Kidney glomerular epithelial cell (primary cell): ENCODE measurements around the gene ZNF846.
"Not testable (repeated sequence)": the region's sequence is repeated elsewhere in the genome, so short reads cannot be mapped to it uniquely, and the experiment has no call there.

Source experiments
- DNase-seq: peaks from one replicate; lab custom pipeline; 2025; lab: John Stamatoyannopoulos, UW

The ZNF846 gene

DNA sequence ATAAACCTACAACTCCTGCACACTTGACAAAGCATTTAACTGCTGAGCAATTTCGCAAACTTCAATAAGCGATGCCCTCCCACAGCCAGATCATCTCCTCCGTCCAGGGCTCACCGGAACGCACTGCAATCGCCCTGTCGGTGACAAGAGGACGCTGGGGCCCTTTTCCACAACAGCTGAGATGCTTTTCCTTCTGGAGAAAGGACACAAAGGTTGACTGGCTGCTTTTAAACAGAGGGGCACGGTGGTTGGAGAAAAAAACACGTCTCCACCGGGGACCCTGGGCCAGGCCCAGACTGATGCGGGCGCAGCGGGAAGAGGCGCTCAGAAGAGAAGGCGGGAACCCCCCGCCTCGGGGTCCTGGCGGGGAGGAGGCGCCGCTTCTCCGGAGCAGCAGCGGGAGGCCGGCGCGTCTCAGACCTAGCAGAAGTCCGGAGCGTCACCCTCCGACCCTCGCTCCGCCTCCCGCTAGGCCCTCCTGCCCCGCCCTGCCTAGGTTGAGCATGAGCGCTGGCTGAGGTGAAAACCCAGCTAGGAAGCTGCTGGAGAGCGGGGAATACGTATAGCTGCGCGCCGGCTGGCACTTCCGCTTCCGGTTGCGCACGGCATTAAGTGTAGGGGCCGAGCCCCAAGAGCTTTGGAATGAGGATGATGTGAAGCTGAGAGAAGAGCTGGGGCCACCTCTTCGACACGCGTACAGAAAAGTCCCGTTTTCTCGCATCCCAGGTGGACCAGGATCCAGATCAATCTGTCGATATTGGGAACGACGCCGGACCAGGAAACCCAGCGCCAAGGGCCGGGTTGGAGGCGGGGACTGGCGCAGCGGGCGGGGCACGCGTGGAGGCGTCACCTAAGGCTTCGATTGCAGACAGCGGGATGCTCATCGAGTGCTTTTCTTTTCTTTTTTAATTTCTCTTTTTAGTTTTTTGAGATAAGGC, at the start of gene ZNF846:
Gene ZNF846, minus strand, starts transcription at position 564 of the 938 bp plus-strand sequence. CDS start 3,788 bp downstream, outside the sequence.
- peak; percentile 91 for DNase-seq

DNA sequence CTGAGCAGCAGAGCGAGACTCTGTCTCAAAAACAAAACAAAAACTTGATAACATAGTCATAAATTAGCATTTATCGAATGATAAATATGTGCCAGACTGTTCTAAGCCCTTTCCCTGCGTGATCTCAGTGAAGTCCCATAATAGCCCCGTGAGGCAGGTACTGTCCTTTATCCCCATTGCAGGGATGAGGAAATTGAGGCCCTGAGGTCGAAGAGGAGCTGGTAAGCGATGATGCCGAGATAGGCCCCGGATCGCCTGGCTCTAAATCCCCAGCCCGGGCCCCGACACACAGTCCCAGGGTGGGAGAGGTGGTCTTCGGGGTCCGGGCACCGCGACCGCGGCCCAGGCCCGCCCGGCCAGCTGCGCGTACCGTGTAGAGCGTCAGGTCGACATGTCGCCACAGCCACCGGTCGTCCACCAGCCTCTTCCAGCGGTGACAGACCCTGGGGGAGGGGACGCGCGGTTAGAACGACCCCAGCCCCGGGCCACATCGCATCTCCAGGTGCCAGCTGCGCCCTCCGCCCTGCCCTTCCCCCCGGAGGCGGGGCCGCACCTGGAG, 49.7 kb upstream of the ZNF846 start:
- DNase-seq = no peak

DNA sequence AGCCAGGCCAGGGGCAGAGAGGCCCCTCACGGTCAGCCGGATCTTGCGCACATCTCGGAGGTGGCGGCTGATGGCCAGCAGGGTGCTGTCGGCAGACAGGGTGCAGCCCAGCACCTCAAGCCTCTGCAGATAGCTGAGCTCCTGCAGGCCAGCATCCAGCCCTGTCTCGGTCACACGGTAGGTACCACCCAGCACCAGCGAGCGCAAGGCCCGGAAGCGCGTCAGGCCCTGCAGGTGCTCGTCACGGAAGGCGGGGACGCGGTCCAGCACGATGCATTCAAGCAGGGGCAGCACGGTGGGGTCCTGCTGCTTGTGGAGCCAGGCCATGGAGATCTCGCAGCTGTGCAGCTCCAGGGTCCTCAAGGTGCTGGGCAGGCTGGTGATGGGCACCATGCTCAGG, 42.6 kb upstream of the ZNF846 start:
- no peak for DNase-seq

DNA sequence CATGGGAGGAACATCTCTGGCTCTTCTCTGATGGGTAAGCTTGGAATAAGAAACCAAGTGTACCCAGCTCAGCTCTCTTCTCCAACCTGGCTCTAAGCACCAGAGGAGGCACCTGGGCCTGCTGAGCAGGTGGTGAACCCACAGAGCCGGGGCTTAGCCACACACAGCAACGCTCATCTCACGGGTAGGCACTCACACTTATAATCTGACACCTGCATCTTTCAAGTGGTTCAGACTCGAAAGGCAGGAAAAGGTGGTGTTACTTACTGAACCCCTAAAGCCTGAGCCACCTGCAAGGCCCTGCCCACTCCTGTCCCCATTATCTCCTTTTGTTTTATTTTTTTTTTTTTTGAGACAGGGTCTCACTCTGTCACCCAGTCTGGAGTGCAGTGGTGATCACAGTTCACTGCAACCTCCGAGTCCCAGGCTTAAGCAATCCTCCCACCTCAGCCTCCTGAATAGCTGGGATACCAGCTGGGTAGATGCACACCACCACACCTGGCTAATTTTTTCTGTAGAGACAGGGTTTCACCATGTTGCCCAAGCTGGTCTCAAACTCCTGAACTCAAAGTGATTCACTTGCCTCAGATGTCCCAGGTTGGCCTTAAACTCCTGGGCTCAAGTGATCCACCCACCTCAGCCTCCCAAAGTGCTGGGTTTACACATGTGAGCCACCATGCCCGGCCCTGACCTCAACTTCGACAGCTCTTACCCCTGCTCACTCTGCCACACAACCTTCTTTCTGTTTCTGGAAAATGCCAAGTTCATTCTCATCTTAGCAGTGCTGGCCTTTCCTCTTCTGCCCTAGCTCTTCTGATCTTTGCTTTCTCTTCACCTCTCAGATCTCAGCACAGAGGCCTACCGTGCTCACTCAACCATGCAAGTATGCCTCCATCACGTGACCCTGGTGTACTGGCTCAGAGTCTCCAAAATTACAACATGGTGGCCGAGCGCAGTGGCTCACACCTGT, 40.6 kb upstream of the ZNF846 start:
- DNase-seq = no peak

DNA sequence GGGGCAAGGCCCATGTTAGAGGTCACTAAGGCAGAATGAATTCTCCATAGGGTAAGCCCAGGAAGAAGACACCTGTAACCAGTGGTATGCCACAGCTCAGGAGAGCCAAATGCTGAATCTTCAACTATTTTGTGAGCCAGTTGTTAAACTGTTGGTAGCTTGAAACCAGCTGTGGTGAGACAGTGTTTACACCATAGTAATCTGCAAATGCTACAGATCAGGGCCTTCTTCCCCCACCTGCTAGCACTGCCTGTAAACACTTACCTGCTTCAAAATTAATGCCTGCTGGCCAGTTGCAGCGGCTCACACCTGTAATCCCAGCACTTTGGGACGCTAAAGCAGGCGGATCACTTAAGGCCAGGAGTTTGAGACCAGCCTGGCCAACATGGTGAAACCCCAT, 38.3 kb upstream of the ZNF846 start:
- no peak for DNase-seq

DNA sequence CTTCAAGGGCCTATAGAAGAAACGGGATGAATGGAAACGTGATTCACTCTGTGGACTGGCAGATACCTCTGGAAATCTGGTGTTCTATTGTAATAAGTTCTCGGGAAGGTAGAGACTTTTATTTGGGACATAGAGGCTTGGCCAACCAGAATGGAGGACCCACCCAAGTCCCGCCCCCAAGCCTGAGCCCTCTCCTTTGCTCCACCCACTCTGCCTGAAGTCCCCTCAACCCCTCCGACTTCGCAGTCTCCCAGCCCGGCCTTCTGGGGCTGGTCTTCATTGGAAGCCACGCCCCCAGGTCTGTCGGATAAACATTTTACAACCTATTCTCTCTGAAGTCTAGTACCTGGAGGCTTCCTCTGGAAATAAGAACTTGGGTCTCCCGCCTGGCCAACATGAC, 33.4 kb upstream of the ZNF846 start:
- DNase-seq = no peak

DNA sequence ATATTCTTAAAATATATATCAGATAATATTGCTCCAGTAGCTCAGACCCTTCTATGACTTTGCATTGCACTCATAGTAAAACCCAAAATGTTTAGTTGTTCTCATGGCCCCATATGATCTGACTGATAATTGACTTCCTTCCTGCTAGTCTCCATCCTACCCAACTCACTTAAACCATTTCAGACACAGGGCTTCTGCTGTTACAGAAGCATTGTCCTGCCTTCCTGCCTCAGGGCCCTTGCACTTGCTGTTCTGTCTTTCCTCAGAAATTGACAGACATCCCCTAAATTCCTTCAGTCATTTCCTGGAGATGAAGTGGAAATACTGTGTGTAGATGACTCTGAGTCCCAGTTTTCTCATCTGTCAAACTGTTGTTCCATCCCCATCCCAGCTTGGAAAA, 30.6 kb upstream of the ZNF846 start:
- DNase-seq = no peak

DNA sequence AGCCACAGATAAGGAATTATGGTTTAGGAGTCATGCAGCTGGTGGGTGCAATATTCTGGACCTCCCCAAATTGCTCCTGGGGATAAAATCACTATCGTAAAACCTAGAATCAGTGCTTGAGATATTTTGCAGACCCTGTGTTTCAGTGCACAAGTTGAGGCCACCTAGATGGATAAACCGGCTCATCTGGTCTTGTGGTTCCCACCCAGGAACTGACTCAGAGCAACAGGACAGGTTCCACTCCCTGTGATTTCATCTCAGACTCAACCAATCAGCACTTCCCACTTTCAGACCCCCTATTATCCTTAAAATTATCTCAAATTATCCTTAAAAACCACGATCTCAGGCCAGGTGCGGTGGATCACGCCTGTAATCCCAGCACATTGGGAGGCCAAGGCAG, 29.3 kb upstream of the ZNF846 start:
- no peak for DNase-seq

DNA sequence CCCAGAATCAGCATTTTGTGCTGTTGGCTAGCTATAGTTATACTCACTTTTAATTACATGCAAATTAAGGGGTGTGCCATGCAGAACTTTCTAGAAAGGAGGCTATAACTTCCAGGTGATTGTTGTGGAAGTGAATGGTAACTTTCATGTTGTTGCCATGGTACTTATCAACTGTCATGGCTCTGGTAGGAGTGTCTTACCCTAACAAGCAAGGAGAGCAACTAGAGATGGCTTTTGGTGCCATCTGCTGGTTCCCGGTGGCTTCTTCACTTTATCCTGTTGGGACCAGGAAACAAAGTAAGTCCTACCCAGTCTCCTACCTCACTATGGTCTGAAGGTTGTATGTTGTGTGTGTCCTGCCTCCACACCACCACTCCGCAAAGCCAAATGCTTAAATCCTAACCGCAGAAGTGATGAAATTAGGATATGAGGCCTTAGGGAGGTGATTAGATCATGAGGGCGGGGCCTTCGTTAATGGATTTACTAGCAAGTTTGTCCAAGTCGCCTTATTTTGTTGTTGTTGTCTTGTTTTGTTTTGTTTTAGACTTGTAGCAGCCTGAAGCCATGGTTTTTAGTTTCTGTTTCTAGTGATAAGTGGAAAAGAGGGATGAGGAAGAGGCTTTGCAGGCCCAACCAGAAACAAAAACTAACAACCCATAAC, 27.7 kb upstream of the ZNF846 start:
- peak; percentile 87 for DNase-seq

DNA sequence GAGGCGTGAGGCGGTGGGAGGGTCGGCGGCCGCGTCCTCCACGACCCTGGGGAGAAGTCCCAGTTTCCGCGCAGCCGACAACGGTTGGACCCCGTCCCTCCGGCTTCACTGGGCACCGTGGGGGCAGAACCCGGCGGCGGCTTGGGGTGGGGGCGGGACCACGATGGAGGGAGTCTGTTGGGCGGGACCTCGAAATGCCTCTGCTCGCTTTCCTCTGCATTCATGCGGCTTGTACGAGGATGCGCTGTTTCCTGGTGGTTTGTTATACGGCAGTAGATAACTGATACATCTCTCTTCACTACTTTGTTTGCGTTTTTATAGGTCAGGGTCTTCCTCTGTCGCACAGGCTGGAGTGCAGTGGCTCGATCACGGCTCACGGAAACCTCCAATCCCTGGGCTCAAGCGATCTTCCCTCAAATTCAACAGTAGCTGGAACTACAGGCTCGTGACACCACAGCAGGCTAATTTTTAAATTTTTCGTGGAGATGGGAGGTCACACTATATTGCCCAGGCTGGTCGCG, 24.6 kb upstream of the ZNF846 start:
- DNase-seq = no peak

DNA sequence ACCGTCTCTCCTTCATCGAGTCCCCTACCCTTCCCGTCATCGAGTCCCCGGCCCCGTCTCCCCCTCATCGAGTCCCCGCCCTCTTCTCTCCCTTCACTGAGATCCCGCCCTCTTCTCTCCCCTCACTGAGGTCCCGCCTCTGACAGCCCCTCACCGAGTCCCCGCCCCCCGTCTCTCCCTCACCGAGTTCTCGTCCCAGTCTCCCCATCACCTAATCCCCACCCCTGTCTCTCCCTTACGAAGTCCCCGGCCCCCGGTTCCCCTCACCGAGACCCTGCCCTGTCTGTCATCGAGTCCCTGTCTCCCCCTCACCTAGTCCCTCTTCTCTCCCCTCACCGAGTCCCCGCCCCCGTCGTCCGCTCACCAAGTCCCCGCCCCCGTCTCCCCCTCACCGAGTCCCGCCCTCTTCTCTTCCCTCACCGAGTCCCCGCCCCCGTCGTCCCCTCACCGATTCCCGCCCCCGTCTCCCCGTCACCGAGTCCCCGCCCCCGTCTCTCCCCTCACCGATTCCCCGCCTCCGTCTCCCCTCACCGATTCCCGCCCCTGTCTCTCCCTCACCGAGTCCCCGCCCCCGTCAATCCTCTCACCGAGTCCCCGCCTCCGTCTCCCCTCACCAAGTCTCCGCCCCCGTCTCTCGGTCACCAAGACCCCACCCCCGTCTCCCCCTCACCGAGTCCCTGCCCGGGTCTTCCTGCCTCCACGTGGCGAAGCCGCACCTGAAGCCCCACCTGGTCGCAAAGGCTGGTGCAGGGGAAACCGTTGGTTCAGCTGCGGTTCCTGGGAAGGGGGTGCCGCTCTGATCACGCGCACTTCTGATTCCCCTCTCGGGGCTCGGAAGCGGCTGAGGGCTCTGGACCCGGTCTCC, 23.9 kb upstream of the ZNF846 start:
- peak; percentile 67 for DNase-seq

DNA sequence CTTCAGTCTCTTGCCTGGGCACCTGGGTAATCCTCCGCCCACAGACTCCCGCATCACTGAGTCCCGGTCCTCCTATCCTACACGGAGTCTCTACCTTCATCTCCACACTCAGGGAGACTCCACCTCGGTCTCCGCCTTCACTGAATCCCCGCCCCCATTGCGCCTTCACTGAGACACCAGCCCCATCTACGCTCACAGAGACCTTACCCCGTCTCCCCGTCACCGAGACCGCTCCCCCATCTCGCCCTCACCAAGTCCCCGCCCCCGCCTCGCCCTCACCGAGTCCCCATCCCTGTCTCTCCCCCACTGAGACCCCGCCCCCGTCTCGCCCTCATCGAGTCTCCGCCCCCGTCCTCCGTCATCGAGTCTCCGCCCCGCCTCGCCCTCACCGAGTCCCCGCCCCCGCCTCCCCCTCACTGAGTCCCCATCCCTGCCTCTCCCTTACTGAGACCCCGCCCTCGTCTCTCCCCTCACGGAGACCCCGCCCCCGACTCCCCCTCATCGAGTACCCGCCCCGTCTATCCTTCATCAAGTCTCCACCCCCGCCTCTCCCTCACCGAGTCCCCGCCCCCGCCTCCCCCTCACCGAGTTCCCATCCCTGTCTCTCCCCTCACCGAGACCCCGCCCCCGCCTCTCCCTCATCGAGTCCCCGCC, 23.1 kb upstream of the ZNF846 start:
- peak; percentile 86 for DNase-seq

DNA sequence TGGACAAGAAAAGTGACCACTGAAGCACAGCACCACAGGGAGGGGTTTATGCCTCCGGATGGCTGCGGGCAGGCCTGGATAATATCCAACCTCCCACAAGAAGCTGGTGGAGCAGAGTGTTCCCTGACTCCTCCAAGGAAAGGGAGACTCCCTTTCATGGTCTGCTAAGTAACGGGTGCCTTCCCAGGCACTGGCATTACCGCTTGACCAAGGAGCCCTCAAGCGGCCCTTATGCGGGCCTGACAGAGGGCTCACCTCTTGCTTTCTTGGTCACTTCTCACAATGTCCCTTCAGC, 22.5 kb upstream of the ZNF846 start:
- peak; percentile 63 for DNase-seq

DNA sequence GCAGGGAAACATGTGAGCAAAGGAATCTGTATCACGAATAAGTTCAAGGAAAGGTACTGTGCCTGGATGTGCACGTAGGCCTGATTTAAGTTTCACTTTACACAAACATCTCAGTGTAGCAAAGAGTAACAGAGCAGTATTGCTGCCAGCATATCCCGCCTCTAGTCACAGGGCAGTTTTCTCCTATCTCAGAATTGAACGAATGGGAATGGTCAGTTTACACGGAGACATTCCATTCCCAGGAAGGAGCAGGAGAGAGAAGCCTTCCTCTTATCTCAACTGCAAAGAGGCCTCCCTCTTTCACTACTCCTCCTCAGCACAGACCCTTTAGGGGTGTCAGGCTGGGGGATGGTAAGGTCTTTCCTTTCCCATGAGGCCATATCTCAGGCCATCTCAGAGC, 21.0 kb upstream of the ZNF846 start:
- peak; percentile 8 for DNase-seq

DNA sequence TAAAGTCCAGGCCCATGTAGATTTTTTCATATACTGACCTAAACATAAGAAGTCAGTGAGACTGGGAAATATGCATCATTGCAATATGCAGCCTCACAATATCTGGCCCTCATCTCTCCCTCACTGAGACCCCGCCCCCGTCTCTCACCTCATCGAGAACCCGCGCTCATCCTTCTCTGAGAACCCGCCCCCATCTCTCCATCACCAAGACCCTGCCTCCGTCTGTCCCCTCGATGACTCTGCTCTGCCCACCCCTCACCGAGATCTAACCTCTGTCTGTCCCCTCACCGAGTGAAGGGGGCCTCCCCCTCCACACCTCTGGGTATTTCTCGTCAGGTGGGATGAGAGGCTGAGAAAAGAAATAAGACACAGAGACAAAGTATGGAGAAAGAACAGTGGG, 20.5 kb upstream of the ZNF846 start:
- no peak for DNase-seq

DNA sequence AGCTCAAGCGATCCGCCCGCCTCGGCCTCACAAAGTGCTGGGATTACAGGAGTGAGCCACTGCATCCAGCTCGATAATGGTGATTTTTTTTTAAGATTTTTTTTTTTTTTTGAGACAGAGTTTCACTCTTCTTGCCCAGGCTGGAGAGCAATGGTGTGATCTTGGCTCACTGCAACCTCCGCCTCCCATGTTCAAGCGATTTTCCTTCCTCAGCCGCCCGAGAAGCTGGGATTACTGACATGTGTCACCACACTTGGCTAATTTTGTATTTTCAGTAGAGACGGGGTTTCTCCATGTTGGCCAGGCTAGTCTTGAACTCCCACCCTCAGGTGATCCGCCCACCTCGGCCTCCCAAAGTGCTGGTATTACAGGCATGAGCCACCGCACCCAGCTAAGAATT, 20.1 kb upstream of the ZNF846 start:
- not testable (repeated sequence) for DNase-seq

DNA sequence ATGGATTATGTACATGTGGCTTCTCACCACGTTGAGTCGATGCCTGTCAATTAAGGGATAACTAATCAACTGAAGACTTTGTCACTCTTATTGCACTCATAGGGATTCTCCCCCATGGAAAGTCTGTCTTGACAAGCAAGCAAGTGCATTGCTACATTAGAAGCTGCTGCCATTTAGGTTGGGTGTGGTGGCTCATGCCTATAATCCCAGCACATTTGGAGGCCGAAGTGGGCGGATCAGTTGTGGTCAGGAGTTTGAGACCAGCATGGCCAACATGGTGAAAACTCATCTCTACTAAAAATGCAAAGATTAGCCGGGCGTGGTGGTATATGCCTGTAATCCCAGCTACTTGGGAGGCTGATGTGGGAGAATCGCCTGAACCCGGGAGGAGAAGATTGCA, 18.3 kb upstream of the ZNF846 start:
- no peak for DNase-seq

DNA sequence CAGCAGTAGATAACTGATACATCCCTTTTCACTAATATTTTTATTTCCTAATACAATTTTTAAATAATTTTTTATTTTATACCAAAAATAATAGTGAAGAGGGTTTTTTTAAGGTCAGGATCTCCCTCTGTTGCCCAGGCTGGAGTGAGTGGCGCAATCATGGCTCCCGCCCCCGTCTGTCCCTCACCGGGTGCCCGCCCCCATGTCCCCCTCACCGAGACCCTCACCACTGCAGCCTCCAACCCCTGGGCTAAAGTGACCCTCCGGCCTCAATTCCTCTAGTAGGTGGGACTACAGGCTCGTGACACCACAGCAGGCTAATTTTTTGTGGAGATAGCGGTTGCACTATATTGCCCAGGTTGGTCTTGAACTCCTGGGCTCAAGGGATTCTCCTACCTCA, 17.8 kb upstream of the ZNF846 start:
- no peak for DNase-seq

DNA sequence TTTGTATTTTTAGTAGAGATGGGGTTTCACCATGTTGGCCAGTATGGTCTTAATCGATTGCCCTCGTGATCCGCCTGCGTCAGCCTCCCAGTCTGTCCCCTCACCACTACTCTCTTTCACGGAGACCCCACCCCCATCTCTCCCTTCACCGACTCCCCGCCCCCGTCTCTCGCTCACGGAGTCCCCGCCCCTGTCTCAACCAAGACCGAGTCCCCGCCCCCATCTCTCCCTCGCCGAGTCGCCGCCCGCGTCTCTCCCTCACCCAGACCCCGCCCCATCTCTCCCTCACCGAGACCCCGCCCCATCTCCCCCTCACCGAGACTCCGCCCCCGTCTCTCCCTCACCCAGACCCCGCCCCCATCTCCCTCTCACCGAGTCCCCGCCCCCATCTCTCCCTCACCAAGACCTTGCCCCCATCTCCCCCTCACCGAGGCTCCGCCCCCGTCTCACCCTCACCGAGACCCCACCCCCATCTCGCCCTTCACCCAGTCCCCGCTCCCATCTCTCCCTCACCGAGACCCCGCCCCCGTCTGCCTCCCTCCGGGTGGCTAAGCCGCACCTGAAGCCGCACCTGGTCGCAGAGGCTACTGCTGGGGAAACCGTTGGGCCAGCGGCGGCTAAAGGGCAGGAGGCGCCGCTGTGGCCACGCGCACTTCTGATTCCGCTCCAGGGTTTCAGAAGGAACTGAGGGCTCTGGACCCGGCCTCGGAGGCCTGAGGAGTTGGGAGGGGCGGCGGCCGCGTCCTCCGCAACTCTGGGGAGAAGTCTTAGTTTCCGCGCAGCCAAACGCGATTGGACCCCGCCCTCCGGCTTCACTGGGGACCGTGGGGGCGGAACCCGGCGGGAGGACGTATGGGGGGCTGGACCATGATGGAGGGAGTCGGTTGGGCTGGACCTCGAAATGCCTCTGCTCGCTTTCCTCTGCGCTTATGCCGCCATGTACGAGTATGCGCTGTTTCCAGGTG, 17.1 kb upstream of the ZNF846 start:
- peak; percentile 82 for DNase-seq
